Pancreas (tissue), 10 donors: ENCODE results near the gene SMARCA4. TPM values are rescaled to one million over a fixed set of nuclear protein-coding genes. Genes with fewer than 3 reads are reported as not detected.
"Not testable (repeated sequence)": the region's sequence is repeated elsewhere in the genome, so short reads cannot be mapped to it uniquely, and the experiment has no call there.

Experiments used
- ATAC-seq, 4 donors: fragments of 200-7000 bp; cut with Tn5 transposase; one replicate each; pipeline versions ENCODE4 v1.8.0 to v1.9.1; 2020; ENCODE audit warnings: mild to moderate bottlenecking in 4 of 4, moderate library complexity in 4 of 4
- DNase-seq, 6 donors: peaks; one replicate each; pipeline ENCODE4 v3.0.0-alpha.2; 2020
- FAIRE-seq: peaks from 2 replicates; lab custom pipeline; 2012; peaks lifted over from hg19 to GRCh38; lab: Jason Lieb, UNC
- H3K27ac ChIP-seq, 4 donors: fragments of 200-600 bp; sonication (generic); 1 replicate in 3 of 4; 2 replicates in 1 of 4; pipeline versions ENCODE4 v1.5.0 to v1.8.0; 2020
- H3K27me3 ChIP-seq, 4 donors: fragments of 200-600 bp; one replicate each; pipeline ENCODE4 v1.8.0; 2021
- H3K36me3 ChIP-seq, 3 donors: fragments of 200-600 bp; sonication (generic) in 1 of 3; one replicate each; pipeline versions ENCODE4 v1.5.0 to v1.8.0; 2020 to 2021
- H3K4me1 ChIP-seq, 3 donors: fragments of 200-600 bp; one replicate each; pipeline ENCODE4 v1.8.0; 2021
- H3K4me3 ChIP-seq, 4 donors: fragments of 200-600 bp; sonication (generic) in 2 of 4; one replicate each; pipeline versions ENCODE4 v1.5.0 to v1.8.0; 2020 to 2021
- H3K9me3 ChIP-seq, 4 donors: fragments of 200-600 bp; one replicate each; pipeline ENCODE4 v1.8.0; 2021
- WGBS, 2 donors: extraction: QIAGEN DNeasy Blood & Tissue Kit; methylation state at CpG; one replicate each; pipeline ENCODE4 v1.1.7; 2013; 5-methylcytosine and 5-hydroxymethylcytosine counted together
- intact Hi-C, 3 donors: fragments of 100-400 bp; cut with DNase I; formaldehyde crosslinking; loops; one replicate each; pipeline versions ENCODE4 v1.11.1 to v1.14.2; 2022
- polyA plus RNA-seq, 2 donors: library from polyadenylated mRNA; stranded (reverse); fragments of 200-250 nt; gene quantifications; one replicate each; pipeline ENCODE4 v1.2.3, GENCODE V29; 2013
- total RNA-seq, 6 donors: library from RNA; stranded (reverse); fragmentation: NEBNext Ultra II Directional in 4 of 6; extraction: Animal tissue kit (Norgen Biotek cat#: 25700) in 4 of 6; gene quantifications; one replicate each; pipeline versions ENCODE4 v1.2.1 to v1.2.4, GENCODE V29; 2021 to 2023
- TF ChIP-seq, protein P1 (sequence below), 4 donors: fragments of 200-600 bp; sonication (generic) in 3 of 4; IDR thresholded peaks; one replicate each; pipeline versions ENCODE4 v1.5.0 to v1.8.0; 2021; ENCODE audit warnings: antibody characterized with exemption in 4 of 4
- donor health status: healthy with polysubstance abuse.
- donor health status: DM: no; HTN: no; CAD: no; lungs with moderate emphysema.
- donor health status: DM: no; HTN: no; CAD: no.
- donor health status: control.
- donor health status: control.
- donor health status: Bipolar disorder and iron deficiency.
- donor health status: DM: yes; HTN: yes; CAD: no.
- donor health status: DM: no; HTN: no; CAD: no.
- donor health status: DM: no; HTN: no; CAD: no.
- donor health status: DM: yes; HTN: yes; CAD: no.

SMARCA4 gene
- total and polyA plus RNA-seq, 8 donors: 28.7 to 77.8 (median 42.9) TPM

DNA sequence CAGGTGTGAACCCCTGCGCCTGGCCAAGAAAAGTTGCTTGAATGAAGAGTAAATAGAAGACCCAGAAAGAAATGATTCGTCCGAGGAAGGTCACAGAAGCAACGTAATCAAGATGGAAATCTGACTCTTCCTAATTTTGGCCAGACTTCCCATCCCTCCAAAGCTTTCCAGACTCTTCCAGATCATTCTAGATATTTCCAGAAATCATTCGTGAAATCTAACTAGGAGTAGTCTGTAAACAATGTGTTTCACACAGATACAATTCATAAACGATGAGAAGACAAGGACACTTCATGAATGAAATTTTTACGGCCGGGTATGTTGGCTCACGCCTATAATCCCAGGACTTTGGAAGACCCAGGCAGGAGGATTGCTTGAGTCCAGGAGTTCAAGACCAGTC is 119.2 kb downstream of the SMARCA4 start:
- Histone ChIP-seq H3K4me1 (peaks cover under 1 to 15% (median 9%) of the 10 kb centered on the region in 3 donors), H3K36me3 (no peaks in the 10 kb centered on the region), H3K27ac (no peak overlapping the region), H3K9me3 (no peaks in the 10 kb centered on the region), H3K4me3 (no peak overlapping the region), H3K27me3 (no peaks in the 10 kb centered on the region)
- FAIRE-seq (no peak), DNase-seq (no peak), ATAC-seq (no peak)
- 72% methylated on average over 9 of the region's 9 CpGs for WGBS, 2 donors
- intact Hi-C loops: no loop called here
- TF ChIP-seq, protein P1, sequence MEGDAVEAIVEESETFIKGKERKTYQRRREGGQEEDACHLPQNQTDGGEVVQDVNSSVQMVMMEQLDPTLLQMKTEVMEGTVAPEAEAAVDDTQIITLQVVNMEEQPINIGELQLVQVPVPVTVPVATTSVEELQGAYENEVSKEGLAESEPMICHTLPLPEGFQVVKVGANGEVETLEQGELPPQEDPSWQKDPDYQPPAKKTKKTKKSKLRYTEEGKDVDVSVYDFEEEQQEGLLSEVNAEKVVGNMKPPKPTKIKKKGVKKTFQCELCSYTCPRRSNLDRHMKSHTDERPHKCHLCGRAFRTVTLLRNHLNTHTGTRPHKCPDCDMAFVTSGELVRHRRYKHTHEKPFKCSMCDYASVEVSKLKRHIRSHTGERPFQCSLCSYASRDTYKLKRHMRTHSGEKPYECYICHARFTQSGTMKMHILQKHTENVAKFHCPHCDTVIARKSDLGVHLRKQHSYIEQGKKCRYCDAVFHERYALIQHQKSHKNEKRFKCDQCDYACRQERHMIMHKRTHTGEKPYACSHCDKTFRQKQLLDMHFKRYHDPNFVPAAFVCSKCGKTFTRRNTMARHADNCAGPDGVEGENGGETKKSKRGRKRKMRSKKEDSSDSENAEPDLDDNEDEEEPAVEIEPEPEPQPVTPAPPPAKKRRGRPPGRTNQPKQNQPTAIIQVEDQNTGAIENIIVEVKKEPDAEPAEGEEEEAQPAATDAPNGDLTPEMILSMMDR (IDR thresholded peaks at IDR 0.05): no peak

DNA sequence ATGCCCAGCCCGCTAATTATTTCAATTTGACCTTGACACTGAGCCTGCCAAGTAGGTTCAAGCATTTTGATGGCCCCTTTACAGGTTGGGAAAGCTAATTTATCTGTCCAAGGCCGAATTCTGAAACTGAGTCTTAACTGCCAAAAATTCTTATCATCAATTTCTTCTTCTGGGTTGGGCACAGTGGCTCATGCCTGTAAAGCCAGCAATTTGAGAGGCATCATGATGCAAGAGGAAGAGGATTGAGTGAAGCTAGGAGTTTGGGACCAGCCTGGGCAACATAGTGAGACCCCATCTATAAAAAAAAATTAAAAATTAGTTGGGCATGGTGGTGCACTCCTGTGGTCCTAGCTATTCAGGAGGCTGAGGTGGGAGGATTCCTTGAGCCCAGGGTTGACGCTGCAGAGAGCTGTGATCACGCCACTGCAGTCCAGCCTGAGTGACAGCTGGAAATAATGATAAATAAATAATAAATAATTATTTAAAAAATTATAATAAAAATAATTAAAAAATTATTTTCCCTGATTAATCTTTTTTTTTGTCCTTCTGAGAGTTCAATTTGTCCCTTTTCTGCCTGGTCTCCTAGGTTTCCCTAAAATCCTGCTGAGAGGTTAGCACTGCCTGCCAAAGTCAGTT is 127.2 kb downstream of the SMARCA4 start:
- H3K36me3 ChIP-seq: no peaks in the 10 kb centered on the region
- 23 to 25% methylated on average over 4 of the region's 4 CpGs for WGBS, 2 donors
- DNase-seq: no peak
- FAIRE-seq: no peak
- TF ChIP-seq, protein P1 (IDR thresholded peaks at IDR 0.05): no peak
- H3K9me3 ChIP-seq: no peaks in the 10 kb centered on the region
- no peak for ATAC-seq
- H3K27ac ChIP-seq: peak overlapping the region; percentile 94 to 98 (median 96)
- H3K4me1 ChIP-seq: peaks cover 19 to 56% (median 54%) of the 10 kb centered on the region in 3 donors
- intact Hi-C loops: no loop called here
- peak overlapping the region in 2 of 4 donors; percentile 61 to 74 for H3K4me3 ChIP-seq
- no peaks in the 10 kb centered on the region for H3K27me3 ChIP-seq

DNA sequence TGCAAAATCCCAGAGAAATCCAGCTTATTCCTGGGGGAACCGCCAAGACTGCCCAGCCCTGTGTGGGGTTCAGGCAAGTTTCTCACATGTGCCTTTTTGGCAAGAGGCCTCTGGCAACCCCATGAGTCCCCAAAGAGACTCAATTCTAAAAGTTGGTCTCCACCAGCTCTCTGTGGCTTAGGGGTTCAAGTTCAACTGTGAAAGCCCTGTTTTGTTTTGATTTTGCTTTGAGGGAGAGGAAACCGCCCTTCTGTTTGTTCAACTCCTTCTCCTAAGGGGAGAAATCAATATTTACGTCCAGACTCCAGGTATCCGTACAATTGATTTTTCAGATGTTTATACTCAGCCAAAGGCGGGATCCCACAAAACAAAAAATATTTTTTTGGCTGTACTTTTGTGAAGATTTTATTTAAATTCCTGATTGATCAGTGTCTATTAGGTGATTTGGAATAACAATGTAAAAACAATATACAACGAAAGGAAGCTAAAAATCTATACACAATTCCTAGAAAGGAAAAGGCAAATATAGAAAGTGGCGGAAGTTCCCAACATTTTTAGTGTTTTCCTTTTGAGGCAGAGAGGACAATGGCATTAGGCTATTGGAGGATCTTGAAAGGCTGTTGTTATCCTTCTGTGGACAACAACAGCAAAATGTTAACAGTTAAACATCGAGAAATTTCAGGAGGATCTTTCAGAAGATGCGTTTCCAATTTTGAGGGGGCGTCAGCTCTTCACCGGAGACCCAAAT is 127.8 kb downstream of the SMARCA4 start:
- WGBS, 2 donors: 3 to 4% methylated on average over 11 of the region's 11 CpGs

GRCh38 chr19:11089254-11090013 is 128.6 kb downstream of the SMARCA4 start, which contains the start of gene LDLR:
TSS of gene LDLR (plus strand) at chr19:11089463. CDS start at chr19:11089549, 86 bp downstream.
- no peaks in the 10 kb centered on the region for H3K36me3 ChIP-seq
- 1% methylated on average over 42 to 43 of the region's 43 CpGs for WGBS, 2 donors
- peak within 1 kb of the TSS; percentile 40 to 74 (median 61) for H3K4me3 ChIP-seq
- DNase-seq: peak; percentile 83 to 89 (median 88)
- no peaks in the 10 kb centered on the region for H3K9me3 ChIP-seq
- FAIRE-seq: no peak
- H3K27ac ChIP-seq: peak within 1 kb of the TSS; percentile 94 to 98 (median 96)
- intact Hi-C loops: no loop called here
- H3K27me3 ChIP-seq: no peaks in the 10 kb centered on the region
- peak; percentile 55 to 69 (median 60) for ATAC-seq
- H3K4me1 ChIP-seq: peaks cover 21 to 65% (median 60%) of the 10 kb centered on the region in 3 donors
- TF ChIP-seq, protein P1 (IDR thresholded peaks at IDR 0.05): no peak

More for the DNA sequence above, 127.8 kb downstream of the SMARCA4 start:
- Histone ChIP-seq H3K27ac (peak overlapping the region; percentile 94 to 98 (median 96)), H3K4me1 (peaks cover 19 to 61% (median 61%) of the 10 kb centered on the region in 3 donors), H3K27me3 (no peaks in the 10 kb centered on the region), H3K4me3 (peak overlapping the region in 3 of 4 donors; percentile 40 to 74 (median 61)), H3K9me3 (no peaks in the 10 kb centered on the region), H3K36me3 (no peaks in the 10 kb centered on the region)
- DNase-seq (no peak), ATAC-seq (no peak), FAIRE-seq (no peak)
- TF ChIP-seq, protein P1 (IDR thresholded peaks at IDR 0.05): no peak
- intact Hi-C loops: no loop called here

DNA sequence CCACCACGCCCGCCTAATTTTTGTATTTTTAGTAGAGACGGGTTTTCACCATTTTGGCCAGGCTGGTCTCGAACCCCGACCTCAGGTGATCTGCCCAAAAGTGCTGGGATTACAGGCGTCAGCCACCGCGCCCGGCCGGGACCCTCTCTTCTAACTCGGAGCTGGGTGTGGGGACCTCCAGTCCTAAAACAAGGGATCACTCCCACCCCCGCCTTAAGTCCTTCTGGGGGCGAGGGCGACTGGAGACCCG is 129.1 kb downstream of the SMARCA4 start:
- peak overlapping the region; percentile 94 to 98 (median 96) for H3K27ac ChIP-seq
- FAIRE-seq, H3K36me3 ChIP-seq, H3K27me3 ChIP-seq, DNase-seq, H3K9me3 ChIP-seq, intact Hi-C loops: not testable (repeated sequence)
- peak; percentile 0 to 10 (median 6) for ATAC-seq
- H3K4me3 ChIP-seq: peak overlapping the region; percentile 40 to 74 (median 61)
- peaks cover 26 to 64% (median 60%) of the 10 kb centered on the region in 3 donors for H3K4me1 ChIP-seq
- WGBS, 2 donors: 0 to 1% methylated on average over 14 to 15 of the region's 15 CpGs
